A549 (cell line): ENCODE data around the gene ITIH5. TPM values are rescaled to one million over a fixed set of nuclear protein-coding genes. Genes with fewer than 3 reads are reported as not detected.

ENCODE experiments used
- ATAC-seq, 2 experiments: fragments of 200-7000 bp in 1 of 2; fragments of >200 bp in 1 of 2; cut with Nextera tagmentation in 1 of 2; cut with Tn5 transposase in 1 of 2; 3 replicates each; pipeline versions ENCODE4 v1.8.0 to v1.9.1; 2018 to 2020; ENCODE audit warnings: mild to moderate bottlenecking in 1 of 2, moderate library complexity in 1 of 2
- CTCF ChIA-PET: fragments of 300-600 bp; sonication (Branson Sonifier 250); formaldehyde crosslinking; extraction: SDS; loops from one replicate; lab custom pipeline; 2021; ENCODE audit warnings: antibody characterized with exemption, inconsistent platforms; lab: Yijun Ruan, JAX
- POLR2A ChIA-PET: fragments of 350-600 bp; formaldehyde crosslinking; extraction: SDS; loops from one replicate; lab custom pipeline; 2021; ENCODE audit warnings: antibody characterized with exemption, inconsistent platforms; lab: Yijun Ruan, JAX
- DNase-seq, 2 experiments: peaks; one replicate each; pipeline versions ENCODE4 v3.0.0 to v3.0.0-alpha.2; 2011 to 2016; ENCODE audit warnings: low read depth in 1 of 2, low spot score in 1 of 2
- FAIRE-seq: peaks from 2 replicates; lab custom pipeline; 2011; peaks lifted over from hg19 to GRCh38; lab: Jason Lieb, UNC
- H3K27ac ChIP-seq, 2 experiments: fragments of >200 bp; sonication (Bioruptor Twin); formaldehyde crosslinking; 3 replicates each; pipeline ENCODE4 v1.5.1; 2016 to 2017
- H3K4me1 ChIP-seq: fragments of >200 bp; sonication (Bioruptor Twin); formaldehyde crosslinking; 3 replicates; pipeline ENCODE4 v1.6.1; 2016
- H3K4me2 ChIP-seq: fragments of >200 bp; sonication (Bioruptor Twin); formaldehyde crosslinking; 3 replicates; pipeline ENCODE4 v1.6.1; 2016
- H3K4me3 ChIP-seq: fragments of >200 bp; sonication (Bioruptor Twin); formaldehyde crosslinking; 3 replicates; pipeline ENCODE4 v1.5.1; 2016
- H3K9me3 ChIP-seq: fragments of >200 bp; sonication (Bioruptor Twin); formaldehyde crosslinking; 3 replicates; pipeline ENCODE4 v1.6.1; 2016
- CHD4 ChIP-seq: fragments of 200-600 bp; sonication (generic); IDR thresholded peaks from 2 replicates; pipeline ENCODE4 v1.6.1; 2016; ENCODE audit warnings: antibody characterized with exemption, mild to moderate bottlenecking, borderline replicate concordance
- EHF ChIP-seq: fragments of 250-450 bp; sonication (Bioruptor Pico); IDR thresholded peaks from 2 replicates; pipeline ENCODE4 v1.5.0; 2020; ENCODE audit warnings: mild to moderate bottlenecking
- EP300 ChIP-seq, 2 experiments: fragments of >200 bp; sonication (Bioruptor Twin); formaldehyde crosslinking; IDR thresholded peaks; 2 replicates in 1 of 2; 3 replicates in 1 of 2; pipeline ENCODE4 v1.6.1; 2016 to 2017
- ESRRA ChIP-seq: fragments of 150-350 bp; IDR thresholded peaks from 2 replicates; pipeline ENCODE4 v1.6.1; 2014; ENCODE audit warnings: mild to moderate bottlenecking, low read length, borderline replicate concordance
- FOSB ChIP-seq: fragments of 250-450 bp; sonication (Bioruptor Pico); IDR thresholded peaks from 2 replicates; pipeline ENCODE4 v1.5.0; 2020; ENCODE audit warnings: mild to moderate bottlenecking, moderate library complexity
- FOSL2 ChIP-seq, 2 experiments: fragments of 450-650 bp in 1 of 2; fragments of >200 bp in 1 of 2; sonication (Bioruptor Twin) in 1 of 2; formaldehyde crosslinking; IDR thresholded peaks; 2 replicates each; pipeline versions ENCODE4 v1.5.0 to v1.6.1; 2016 to 2020; ENCODE audit warnings: mild to moderate bottlenecking in 1 of 2, moderate library complexity in 1 of 2
- FOXS1 ChIP-seq: fragments of 250-450 bp; sonication (Bioruptor Pico); IDR thresholded peaks from 2 replicates; pipeline ENCODE4 v1.5.0; 2020; ENCODE audit warnings: mild to moderate bottlenecking, moderate library complexity
- HOXA7 ChIP-seq: fragments of 250-450 bp; sonication (Bioruptor Pico); IDR thresholded peaks from 2 replicates; pipeline ENCODE4 v1.5.0; 2020; ENCODE audit warnings: mild to moderate bottlenecking, moderate library complexity
- HOXB13 ChIP-seq: fragments of 250-450 bp; sonication (Bioruptor Pico); IDR thresholded peaks from 2 replicates; pipeline ENCODE4 v1.5.0; 2020; ENCODE audit warnings: low read depth, mild to moderate bottlenecking, moderate library complexity
- HOXB5 ChIP-seq: fragments of 250-450 bp; sonication (Bioruptor Pico); IDR thresholded peaks from 2 replicates; pipeline ENCODE4 v1.5.0; 2020; ENCODE audit warnings: mild to moderate bottlenecking, moderate library complexity
- JUN ChIP-seq, 2 experiments: fragments of >200 bp; sonication (Bioruptor Twin); formaldehyde crosslinking; IDR thresholded peaks; 2 replicates in 1 of 2; 3 replicates in 1 of 2; pipeline ENCODE4 v1.6.1; 2016 to 2017
- JUNB ChIP-seq: fragments of >200 bp; sonication (Bioruptor Twin); formaldehyde crosslinking; IDR thresholded peaks from 2 replicates; pipeline ENCODE4 v1.6.1; 2016
- MAFK ChIP-seq: fragments of 450-650 bp; IDR thresholded peaks from 2 replicates; pipeline ENCODE4 v1.6.1; 2014; ENCODE audit not compliant: partially characterized antibody
- MAZ ChIP-seq: fragments of 150-350 bp; IDR thresholded peaks from 2 replicates; pipeline ENCODE4 v1.6.1; 2014; ENCODE audit warnings: antibody characterized with exemption, low read depth, low read length, borderline replicate concordance
- POLR2A ChIP-seq: IDR thresholded peaks from 2 replicates; pipeline ENCODE4 v1.6.1; 2012; ENCODE audit warnings: mild to moderate bottlenecking, low read length
- RFX5 ChIP-seq: fragments of 450-650 bp; IDR thresholded peaks from 2 replicates; pipeline ENCODE4 v1.7.1; 2014; ENCODE audit warnings: antibody characterized with exemption, mild to moderate bottlenecking, moderate library complexity
- SMC3 ChIP-seq: fragments of >200 bp; sonication (Bioruptor Twin); formaldehyde crosslinking; IDR thresholded peaks from 3 replicates; pipeline ENCODE4 v1.6.1; 2018; ENCODE audit warnings: inconsistent platforms
- TP53 ChIP-seq: fragments of 250-450 bp; sonication (Bioruptor Pico); IDR thresholded peaks from 2 replicates; pipeline ENCODE4 v1.5.0; 2021; ENCODE audit warnings: mild to moderate bottlenecking, moderate library complexity
- ZC3H11A ChIP-seq: fragments of 450-650 bp; IDR thresholded peaks from 2 replicates; pipeline ENCODE4 v1.6.1; 2014; ENCODE audit warnings: antibody characterized with exemption, mild to moderate bottlenecking
- ZFP36 ChIP-seq: fragments of 450-650 bp; IDR thresholded peaks from 2 replicates; pipeline ENCODE4 v1.6.1; 2014; ENCODE audit warnings: borderline replicate concordance; ENCODE audit not compliant: partially characterized antibody
- ZNF302 ChIP-seq: fragments of 250-450 bp; sonication (Bioruptor Pico); IDR thresholded peaks from 2 replicates; pipeline ENCODE4 v1.9.0; 2021; ENCODE audit warnings: inconsistent platforms, mild to moderate bottlenecking, moderate library complexity
- ZSCAN20 ChIP-seq: fragments of 250-450 bp; sonication (Bioruptor Pico); IDR thresholded peaks from 2 replicates; pipeline ENCODE4 v1.8.0; 2022; ENCODE audit warnings: mild to moderate bottlenecking, moderate library complexity
- WGBS: methylation state at CpG from one replicate; pipeline ENCODE4 v1.1.6; 2017; ENCODE audit errors: missing lambda C conversion rate; 5-methylcytosine and 5-hydroxymethylcytosine counted together
- polyA plus RNA-seq, 4 experiments: library from polyadenylated mRNA; depleted of rRNA in 3 of 4; stranded (reverse); fragments of >200 nt; fragmentation: RNase III in 1 of 4; extraction: RNeasy Plus Mini Kit Qiagen cat#74134 plus additional on column Dnase treatment in 1 of 4; gene quantifications; 2 replicates in 3 of 4; 3 replicates in 1 of 4; pipeline ENCODE4 v1.2.3, GENCODE V29; 2011 to 2017
- TF ChIP-seq, protein P1 (sequence below): fragments of 250-450 bp; sonication (Bioruptor Pico); IDR thresholded peaks from 2 replicates; pipeline ENCODE4 v1.5.0; 2021; ENCODE audit warnings: mild to moderate bottlenecking, moderate library complexity, borderline replicate concordance
- TF ChIP-seq, protein P2 (sequence below): fragments of >200 bp; sonication (Bioruptor Twin); formaldehyde crosslinking; IDR thresholded peaks from 3 replicates; pipeline ENCODE4 v1.5.1; 2016
- TF ChIP-seq, protein P3 (sequence below): IDR thresholded peaks from 2 replicates; pipeline ENCODE4 v1.6.1; 2012; ENCODE audit warnings: low read depth, borderline replicate concordance
- TF ChIP-seq, protein P4 (sequence below): fragments of >200 bp; sonication (Bioruptor Twin); formaldehyde crosslinking; IDR thresholded peaks from 2 replicates; pipeline ENCODE4 v1.6.1; 2016
- TF ChIP-seq, protein P5 (sequence below): IDR thresholded peaks from 2 replicates; pipeline ENCODE4 v1.6.1; 2012
- TF ChIP-seq, protein P6 (sequence below): fragments of >200 bp; sonication (Bioruptor Twin); formaldehyde crosslinking; IDR thresholded peaks from 3 replicates; pipeline ENCODE4 v1.6.1; 2016
- TF ChIP-seq, protein P7 (sequence below): fragments of 250-450 bp; sonication (Bioruptor Pico); IDR thresholded peaks from 2 replicates; pipeline ENCODE4 v1.5.0; 2020; ENCODE audit warnings: low read depth, mild to moderate bottlenecking, moderate library complexity

Gene ITIH5
- polyA plus RNA-seq, 2 of the 4 experiments (the other 2 are of a cell fraction), result 0.03 to 0.05 TPM

DNA sequence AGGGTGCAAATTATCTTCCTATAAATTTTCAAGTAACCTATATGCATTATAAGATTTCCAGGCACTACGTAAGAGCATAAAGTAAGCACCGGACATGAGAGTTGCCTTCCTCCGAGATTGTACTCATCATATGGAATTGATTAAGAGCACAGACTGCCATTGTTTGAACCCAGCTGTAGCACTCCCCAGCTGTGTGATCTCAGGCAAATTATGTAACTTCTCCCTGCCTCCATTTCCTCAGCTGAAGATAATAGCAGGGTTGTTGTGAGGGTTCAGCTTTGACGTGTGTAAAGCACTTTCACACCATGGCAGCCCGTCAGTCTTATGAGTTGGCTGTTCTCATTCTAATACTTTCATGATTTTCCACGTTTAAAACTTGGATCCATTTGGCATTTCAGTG, 122.6 kb downstream of the ITIH5 start:
- FAIRE-seq (no peak), DNase-seq (no peak), ATAC-seq (no peak)
- WGBS, result 63% methylated on average over 6 of the region's 6 CpGs
- H3K9me3 ChIP-seq, result no peaks in the 10 kb centered on the region
- H3K27ac ChIP-seq, result no peak overlapping the region
- POLR2A ChIA-PET, result no interaction called here
- 0 out of 3 replicates have a peak, but pooled peaks cover 6% of the 10 kb centered on the region for H3K4me1 ChIP-seq
- CTCF ChIA-PET, result interaction anchor here (1.5 kb wide), 1 partner anchor 19 kb away, joined by 3 read pairs; no protein-coding TSS in a partner anchor
- TF ChIP-seq EHF (no peak), MAFK (no peak), CHD4 (no peak), POLR2A (no peak), JUNB (no peak), HOXB5 (no peak), JUN (IDR thresholded peaks at IDR 0.05) (no peak), MAZ (no peak), ZSCAN20 (CRISPR knock-in tag) (no peak)
- TF ChIP-seq, protein P1, sequence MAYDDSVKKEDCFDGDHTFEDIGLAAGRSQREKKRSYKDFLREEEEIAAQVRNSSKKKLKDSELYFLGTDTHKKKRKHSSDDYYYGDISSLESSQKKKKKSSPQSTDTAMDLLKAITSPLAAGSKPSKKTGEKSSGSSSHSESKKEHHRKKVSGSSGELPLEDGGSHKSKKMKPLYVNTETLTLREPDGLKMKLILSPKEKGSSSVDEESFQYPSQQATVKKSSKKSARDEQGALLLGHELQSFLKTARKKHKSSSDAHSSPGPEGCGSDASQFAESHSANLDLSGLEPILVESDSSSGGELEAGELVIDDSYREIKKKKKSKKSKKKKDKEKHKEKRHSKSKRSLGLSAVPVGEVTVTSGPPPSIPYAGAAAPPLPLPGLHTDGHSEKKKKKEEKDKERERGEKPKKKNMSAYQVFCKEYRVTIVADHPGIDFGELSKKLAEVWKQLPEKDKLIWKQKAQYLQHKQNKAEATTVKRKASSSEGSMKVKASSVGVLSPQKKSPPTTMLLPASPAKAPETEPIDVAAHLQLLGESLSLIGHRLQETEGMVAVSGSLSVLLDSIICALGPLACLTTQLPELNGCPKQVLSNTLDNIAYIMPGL (CRISPR knock-in tag), result no peak
- TF ChIP-seq, protein P2, sequence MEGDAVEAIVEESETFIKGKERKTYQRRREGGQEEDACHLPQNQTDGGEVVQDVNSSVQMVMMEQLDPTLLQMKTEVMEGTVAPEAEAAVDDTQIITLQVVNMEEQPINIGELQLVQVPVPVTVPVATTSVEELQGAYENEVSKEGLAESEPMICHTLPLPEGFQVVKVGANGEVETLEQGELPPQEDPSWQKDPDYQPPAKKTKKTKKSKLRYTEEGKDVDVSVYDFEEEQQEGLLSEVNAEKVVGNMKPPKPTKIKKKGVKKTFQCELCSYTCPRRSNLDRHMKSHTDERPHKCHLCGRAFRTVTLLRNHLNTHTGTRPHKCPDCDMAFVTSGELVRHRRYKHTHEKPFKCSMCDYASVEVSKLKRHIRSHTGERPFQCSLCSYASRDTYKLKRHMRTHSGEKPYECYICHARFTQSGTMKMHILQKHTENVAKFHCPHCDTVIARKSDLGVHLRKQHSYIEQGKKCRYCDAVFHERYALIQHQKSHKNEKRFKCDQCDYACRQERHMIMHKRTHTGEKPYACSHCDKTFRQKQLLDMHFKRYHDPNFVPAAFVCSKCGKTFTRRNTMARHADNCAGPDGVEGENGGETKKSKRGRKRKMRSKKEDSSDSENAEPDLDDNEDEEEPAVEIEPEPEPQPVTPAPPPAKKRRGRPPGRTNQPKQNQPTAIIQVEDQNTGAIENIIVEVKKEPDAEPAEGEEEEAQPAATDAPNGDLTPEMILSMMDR, result no peak
- TF ChIP-seq, protein P3, sequence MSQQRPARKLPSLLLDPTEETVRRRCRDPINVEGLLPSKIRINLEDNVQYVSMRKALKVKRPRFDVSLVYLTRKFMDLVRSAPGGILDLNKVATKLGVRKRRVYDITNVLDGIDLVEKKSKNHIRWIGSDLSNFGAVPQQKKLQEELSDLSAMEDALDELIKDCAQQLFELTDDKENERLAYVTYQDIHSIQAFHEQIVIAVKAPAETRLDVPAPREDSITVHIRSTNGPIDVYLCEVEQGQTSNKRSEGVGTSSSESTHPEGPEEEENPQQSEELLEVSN, result no peak
- H3K4me2 ChIP-seq, result no peak overlapping the region
- no peak overlapping the region for H3K4me3 ChIP-seq

DNA sequence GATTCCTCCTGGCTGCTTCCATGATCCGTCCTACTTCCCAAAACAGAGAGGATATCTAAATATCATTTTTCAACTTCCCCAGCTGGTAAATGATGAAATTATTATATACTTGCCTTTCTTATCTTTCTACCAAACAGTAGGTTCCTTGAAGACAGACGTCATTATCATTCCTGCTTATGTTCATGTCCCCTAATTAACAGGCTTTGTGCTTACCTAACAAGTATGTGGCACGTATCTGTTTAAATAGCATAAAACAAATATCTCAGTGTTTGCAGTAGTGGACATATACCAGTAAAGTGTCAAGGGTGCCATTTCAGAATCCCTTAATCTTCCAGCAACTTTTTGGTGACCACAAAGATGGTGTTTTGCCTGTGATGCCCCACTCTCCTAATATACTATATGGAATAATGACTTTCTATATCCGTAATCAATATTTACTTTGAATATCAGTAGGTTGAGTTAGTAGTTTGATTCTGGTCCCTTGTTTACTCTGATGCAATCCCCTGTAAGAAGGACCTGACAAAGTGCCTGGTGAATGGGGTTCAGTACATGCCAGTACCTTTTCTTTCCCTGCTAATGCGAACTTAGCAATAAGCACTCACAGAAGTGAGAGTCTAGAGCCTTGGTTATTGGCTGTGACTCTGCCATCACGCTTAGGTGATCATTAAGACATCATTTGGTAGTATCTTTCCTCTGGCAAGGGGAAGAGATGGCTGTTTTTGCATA, 124.4 kb downstream of the ITIH5 start:
- no peak for ATAC-seq
- Histone ChIP-seq H3K9me3 (peaks cover 5% of the 10 kb centered on the region; the same call in 2 of the 3 replicates), H3K27ac (no peak overlapping the region)
- 51% methylated on average over 6 of the region's 6 CpGs for WGBS
- no peak for DNase-seq
- CTCF ChIA-PET, result no interaction called here
- TF ChIP-seq, protein P4, sequence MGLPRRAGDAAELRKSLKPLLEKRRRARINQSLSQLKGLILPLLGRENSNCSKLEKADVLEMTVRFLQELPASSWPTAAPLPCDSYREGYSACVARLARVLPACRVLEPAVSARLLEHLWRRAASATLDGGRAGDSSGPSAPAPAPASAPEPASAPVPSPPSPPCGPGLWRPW, result no peak
- TF ChIP-seq, protein P5, sequence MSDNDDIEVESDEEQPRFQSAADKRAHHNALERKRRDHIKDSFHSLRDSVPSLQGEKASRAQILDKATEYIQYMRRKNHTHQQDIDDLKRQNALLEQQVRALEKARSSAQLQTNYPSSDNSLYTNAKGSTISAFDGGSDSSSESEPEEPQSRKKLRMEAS, result no peak
- TF ChIP-seq ZNF302 (CRISPR knock-in tag) (no peak), TP53 (no peak), FOSL2 (IDR thresholded peaks at IDR 0.05) (no peak), FOSL2 (CRISPR knock-in tag; IDR thresholded peaks at IDR 0.05) (no peak), HOXB13 (CRISPR knock-in tag) (no peak), EHF (no peak), ESRRA (no peak), FOXS1 (CRISPR knock-in tag) (no peak), JUN (IDR thresholded peaks at IDR 0.05) (no peak), ZFP36 (no peak), ZC3H11A (no peak), FOSB (CRISPR knock-in tag) (no peak), HOXA7 (CRISPR knock-in tag) (no peak), EP300 (IDR thresholded peaks at IDR 0.05) (no peak), SMC3 (no peak), RFX5 (no peak)
- TF ChIP-seq, protein P6, sequence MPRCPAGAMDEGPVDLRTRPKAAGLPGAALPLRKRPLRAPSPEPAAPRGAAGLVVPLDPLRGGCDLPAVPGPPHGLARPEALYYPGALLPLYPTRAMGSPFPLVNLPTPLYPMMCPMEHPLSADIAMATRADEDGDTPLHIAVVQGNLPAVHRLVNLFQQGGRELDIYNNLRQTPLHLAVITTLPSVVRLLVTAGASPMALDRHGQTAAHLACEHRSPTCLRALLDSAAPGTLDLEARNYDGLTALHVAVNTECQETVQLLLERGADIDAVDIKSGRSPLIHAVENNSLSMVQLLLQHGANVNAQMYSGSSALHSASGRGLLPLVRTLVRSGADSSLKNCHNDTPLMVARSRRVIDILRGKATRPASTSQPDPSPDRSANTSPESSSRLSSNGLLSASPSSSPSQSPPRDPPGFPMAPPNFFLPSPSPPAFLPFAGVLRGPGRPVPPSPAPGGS, result no peak
- TF ChIP-seq, protein P7, sequence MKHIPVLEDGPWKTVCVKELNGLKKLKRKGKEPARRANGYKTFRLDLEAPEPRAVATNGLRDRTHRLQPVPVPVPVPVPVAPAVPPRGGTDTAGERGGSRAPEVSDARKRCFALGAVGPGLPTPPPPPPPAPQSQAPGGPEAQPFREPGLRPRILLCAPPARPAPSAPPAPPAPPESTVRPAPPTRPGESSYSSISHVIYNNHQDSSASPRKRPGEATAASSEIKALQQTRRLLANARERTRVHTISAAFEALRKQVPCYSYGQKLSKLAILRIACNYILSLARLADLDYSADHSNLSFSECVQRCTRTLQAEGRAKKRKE (CRISPR knock-in tag), result no peak
- TF ChIP-seq, protein P3, result no peak
- TF ChIP-seq, all 56 proteins: peak for 0
- Histone ChIP-seq H3K4me3 (no peak overlapping the region), H3K4me2 (no peak overlapping the region), H3K4me1 (0 out of 3 replicates have a peak, but pooled peaks cover 6% of the 10 kb centered on the region)
- FAIRE-seq, result no peak
- POLR2A ChIA-PET, result no interaction called here
